ENCODE data around the gene NCKIPSD.
A peak's percentile ranks its signal among the peaks of the same experiment; 100 is the strongest.

Gene NCKIPSD

DNA sequence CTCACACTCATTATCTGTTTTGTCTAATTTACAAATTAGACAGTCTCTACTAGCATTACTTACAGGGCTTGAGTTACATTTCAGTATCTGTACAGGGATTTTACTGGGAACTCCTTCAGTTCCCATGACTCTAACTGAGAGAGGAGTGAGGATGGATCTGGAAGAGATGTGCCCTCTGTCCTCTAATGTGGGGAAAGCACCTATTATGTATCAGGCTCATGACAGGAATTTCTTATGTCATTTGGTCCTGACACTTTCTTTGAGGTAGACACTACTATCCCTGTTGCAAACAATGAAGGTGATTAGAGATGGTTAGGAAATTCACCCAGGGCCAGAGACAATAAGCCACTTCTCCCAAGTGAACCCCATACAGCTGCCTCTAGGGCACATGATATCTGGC is 10.9 kb upstream of the NCKIPSD start:
- no peak for DNase-seq (ENCODE audit: low read depth)

DNA sequence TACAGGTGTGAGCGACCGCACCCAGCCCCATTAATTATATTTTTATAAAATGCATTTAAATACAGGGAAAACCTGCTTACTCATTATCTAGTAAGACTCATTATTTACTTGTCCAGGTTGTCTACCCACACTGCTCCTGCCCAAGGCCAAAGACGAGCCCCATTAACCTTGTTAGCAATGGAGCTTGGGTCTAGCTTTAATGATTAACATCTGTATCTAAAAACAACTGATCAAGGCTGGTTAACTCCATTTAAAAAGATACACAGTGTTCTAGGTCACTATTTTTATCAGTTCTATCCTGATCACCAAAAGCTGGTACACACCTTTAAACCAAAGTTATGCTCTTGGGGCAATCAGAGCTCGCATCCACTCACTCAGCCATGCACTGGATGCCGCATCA is 10.4 kb upstream of the NCKIPSD start:
- DNase-seq (ENCODE audit: low read depth): no peak

DNA sequence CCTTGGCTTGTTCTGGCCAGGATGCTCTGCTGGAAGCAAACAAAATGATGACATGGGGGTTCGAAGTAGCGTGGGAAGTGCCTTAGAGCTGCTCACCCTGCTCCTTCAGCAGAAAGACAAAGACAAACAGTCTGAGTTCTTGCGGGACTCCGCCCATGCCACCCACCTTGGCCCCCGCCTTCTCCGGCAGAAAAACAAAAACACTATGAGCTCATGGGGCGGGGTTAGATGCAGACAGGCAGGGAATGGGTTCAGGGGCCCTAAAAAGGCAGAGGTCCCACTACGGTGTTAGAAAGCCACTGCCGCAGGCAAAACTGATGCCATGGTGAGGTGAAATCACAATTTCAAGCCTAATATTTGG is 9.7 kb upstream of the NCKIPSD start:
- DNase-seq (ENCODE audit: low read depth): no peak

DNA sequence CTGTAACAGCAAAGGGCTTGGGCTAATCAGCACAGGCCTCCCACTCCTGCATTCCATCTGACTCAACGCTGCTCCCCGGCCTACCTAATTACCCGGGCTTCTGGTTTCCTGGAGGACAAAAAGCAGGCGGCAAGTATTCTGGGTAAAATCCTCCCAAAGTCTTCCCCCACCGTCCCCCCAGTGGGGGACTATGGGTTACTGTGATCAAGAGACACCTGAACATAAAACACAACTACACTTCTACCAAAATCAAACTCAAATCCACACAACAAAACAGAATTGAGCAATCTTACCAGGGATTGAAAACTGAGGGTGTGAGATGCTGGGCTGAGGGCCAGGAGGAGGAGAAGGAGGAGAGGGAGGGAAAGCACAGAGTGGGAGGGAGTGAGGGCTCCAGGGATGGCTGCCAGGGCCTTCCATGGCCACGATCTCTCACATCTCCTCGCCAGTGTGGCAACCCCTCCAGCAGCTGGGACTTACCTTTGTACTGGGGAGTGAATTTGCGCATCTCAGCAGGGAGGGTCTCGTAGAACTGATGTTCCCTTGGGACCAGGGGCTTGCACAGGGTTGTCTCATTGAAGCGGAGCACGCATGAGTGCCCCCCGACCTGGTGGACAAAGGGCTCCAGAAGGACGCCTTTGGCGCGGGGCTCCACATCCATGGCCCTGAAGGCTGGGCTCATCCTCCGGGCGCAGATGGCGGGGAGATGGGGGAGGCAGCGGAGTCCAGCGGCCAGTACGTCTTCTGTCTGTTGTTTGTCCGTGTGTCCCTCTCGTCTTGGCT is 9.1 kb upstream of the NCKIPSD start:
- DNase-seq (ENCODE audit: low read depth): peak; percentile 79

DNA sequence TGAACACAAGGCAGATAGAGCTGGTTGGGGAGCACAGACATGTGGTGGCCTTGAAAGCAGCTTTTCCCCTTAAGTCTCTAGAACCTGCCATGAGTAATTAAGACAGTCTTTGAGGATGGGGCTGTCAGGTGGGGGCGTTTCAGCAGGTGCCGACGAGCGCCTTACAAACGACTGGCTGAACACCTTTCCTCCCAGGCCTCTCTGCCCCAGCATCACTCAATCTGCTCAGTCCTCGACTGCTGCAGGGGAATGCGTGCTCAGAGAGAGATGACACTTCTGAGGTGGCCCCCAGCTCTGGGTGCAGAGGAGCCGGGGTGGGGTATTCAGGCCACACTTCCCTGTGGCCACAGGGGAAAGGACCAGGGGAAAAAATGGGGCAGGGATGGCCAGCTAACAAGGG is 8.1 kb upstream of the NCKIPSD start:
- DNase-seq (ENCODE audit: low read depth): no peak

DNA sequence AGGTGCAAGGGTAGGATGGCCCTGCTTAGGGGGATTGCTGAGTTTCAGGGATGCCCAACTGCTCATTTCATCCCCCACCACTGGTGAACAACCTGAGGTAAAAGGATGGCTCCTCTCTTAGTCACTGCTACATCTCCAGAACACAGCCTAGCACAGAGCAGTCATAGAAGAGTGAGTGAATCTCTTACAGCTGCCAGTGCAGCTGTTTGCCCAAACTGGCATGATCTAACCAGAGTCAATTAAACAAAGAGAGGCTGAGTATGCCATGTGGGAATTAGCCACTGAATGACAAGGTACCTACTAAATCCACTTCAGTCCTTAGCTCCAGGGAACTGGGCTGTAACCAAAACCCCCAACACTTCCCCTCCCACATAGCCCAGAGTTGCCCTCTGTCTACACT is 6.8 kb upstream of the NCKIPSD start:
- no peak for DNase-seq (ENCODE audit: low read depth)

DNA sequence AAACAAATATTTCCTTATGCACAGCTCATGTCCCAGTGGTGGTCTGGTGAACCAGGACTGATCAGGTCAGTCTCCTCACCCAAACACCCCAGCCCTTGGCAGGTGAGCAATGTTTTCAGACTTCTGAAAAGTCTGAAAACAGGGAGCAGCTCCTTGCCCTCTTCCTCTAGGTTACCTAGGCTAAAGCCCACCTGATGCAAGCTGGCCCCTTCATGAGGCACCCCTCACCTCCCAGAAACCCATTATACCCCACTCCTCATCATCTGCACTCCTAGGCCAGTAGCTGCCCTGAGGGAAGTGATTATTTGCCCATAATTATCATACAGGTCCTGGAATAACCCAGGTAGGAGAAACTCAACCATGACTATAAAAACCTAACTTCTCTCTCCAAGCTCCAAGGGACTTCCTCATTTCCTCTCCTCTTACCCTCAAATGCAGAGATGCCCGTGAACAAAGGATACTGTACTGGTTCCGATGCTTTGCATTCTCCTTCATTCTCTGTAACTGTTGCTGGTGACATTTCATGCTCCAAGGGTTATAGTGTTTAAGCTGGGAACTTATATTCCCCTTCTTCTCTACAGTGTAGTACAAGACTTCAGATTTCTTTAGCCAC is 5.2 kb upstream of the NCKIPSD start:
- no peak for DNase-seq (ENCODE audit: low read depth)

DNA sequence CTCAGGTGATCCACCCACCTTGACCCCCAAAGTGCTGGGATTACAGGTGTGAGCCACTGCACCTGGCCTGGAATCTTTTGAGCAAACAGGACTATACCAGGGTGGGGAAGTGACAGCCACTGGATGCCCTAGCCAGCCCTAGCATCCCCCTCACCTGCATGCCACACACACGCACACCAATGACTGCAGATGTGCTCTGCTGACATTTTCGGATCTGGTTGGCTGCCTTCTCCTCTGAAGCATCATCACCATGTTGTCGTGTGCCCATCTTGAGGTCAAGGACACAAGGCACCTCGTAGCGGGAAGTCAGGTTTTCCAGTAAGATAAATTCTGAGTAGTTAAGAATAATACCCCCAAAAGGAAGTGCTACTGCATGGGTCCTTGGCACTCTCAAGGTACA is 3.7 kb upstream of the NCKIPSD start:
- no peak for DNase-seq (ENCODE audit: low read depth)

DNA sequence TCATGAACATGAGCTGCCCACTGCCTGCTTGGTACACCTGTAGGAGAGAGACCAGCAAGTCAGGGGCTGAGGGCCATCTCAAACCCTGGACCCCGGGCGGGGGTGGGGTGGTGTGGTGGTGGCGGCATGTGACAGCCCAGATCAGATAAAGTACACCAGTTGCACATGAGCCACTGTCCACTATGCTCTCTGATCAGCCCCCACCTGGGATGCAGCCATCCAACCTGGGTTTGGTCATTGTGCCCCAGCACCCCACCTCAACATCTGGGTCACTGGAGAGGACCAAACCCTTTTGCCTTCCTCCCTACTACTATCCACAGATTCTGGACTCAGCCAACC is 3.0 kb upstream of the NCKIPSD start:
- no peak for DNase-seq (ENCODE audit: low read depth)

DNA sequence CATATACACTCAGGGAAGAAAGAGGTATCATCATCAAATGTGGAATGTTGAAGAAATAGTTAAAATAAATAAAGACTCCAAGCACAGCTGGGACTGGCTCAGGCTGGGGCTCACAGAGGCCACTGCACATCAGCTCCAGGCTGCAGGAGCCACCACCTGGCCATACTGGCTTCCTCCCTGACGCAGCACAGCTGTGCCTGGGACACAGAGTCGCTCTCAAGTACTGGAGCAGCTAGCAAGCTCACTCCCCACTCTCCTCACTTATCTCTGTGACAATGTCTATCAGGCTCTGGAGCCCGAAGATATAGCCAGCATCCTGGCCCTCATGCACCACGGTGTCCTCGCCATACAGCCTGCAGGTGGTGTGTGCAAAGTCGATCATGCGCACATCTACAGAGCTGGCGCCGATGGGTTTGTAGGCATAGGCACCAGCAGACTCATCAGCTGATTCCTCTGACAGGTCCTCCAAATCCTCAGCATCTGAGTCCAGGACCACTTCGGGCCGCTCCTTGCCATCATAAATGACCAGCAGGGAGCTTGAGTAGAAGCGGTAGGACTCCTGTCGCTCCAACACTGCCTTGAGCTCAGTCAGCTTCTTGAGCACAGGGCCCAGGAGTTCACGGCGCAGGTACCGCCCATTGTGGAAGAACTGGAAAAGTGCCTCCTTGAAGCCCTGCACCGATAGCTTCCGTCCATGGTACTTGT is 2.5 kb upstream of the NCKIPSD start:
- DNase-seq (ENCODE audit: low read depth): no peak

DNA sequence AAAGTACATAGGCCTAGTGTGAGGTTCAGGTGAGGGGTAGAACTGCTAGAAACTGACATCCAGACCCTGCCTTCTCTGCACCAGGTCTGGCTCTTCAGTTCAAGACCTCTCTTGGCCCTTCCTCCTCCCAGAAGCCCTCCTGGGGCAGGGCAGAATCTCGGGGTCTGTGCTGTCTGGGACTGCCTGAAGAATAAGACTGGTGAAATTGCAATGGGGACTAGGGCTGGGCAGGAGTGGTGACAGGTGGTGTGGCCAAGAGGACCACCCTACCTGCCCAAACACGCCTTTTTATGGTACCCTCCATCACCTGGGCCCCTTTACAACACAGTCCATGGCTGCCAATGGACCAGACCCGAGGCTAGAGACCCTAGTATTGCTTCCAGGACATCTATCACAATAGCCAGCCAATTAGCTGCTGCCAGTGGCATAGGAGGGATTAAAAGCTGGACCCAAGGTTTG is 1.5 kb upstream of the NCKIPSD start:
- DNase-seq (ENCODE audit: low read depth): no peak

DNA sequence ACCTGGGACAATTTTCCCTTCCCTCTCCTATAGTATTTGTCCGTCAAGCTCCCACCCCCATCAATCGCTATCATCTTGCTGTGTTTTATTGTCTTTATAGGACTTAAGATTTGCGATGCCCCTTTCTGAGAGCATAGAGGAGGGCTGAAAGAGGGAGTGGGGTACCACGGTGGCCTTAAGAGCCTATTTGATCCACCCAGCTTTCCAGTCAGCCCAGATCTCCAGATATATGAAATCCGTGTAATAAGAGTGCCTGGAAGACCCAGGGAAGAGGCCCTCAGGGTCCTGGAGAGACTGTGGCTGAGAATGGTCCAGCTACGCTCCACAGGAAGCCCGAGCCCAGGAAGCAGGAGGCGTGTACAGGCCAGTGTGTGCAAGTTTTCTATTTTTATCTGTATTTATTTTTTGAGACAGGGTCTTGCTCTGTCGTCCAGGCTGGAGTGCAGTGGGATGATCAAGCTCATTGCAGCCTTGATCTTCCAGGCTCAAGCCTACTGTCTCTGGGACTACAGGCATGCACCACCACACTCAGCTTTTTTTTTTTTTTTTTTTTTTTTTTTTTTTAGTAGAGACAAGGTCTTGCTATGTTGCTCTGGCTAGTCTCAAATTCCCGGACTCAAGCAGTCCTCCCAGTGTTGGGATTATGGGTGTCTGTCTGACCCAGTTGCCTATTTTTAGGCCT is 964 bp upstream of the NCKIPSD start:
- no peak for DNase-seq (ENCODE audit: low read depth)

DNA sequence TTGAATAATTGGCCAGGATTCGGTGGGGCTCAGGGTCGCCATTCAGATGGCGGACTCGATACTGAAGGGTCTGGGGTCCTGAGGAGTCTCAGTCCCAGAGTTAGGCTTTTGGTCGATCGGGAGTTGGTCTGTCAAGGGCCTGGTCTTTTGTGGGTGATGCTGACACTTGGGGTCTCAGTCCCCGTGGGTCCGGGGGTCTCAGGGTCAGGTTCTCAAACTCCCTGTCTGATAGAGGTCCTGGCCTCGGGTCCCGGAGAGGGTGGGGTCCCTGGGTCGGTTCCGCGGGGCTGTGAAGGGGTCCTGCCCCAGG is 467 bp downstream of the NCKIPSD start:
- DNase-seq (ENCODE audit: low read depth): no peak

DNA sequence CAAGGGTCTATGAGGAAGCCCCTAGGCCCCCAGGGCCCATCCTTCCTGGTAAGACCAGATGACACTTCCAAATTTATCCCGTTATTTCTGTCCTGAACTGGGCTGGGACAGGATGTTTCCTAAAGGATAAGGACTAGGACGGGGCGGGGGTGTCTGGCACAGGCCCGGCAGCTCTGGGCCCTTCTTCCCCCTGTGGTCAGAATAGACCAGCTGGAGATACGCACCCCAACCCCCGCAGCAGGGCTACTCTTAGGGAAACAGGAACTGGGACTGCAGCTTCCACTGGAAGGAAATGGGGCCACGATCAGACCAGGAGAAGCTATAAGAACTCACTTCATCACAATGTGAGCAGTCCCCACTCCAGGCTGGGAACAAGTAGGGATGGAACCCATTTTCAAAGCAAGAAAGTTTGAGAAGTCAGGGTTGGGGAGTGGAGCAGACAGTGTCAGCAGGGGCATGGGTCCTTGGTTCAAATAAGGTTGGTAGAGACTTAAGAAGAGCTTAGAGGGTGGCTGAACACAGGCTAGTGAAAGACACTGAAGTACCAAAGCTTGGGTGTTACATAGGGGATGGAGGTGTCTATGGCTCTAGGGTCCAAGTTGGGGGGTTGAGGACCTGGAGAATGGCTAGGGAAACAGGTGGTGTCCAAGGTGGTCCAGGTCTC is 1.1 kb downstream of the NCKIPSD start:
- DNase-seq (ENCODE audit: low read depth): no peak

DNA sequence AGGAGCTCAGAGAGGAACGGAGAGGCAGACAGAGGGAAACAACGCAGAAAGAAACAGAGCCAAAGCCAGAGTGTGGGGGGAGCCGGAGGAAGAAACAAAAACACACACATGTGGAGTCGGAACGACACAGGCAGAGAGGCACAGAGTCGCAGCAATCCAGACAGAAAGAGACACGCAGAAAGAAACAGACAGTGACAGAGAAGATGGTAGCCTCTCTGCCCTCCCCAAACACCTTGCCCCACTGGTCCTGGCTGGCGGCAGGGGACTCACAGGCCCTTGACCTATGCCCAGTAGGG is 1.7 kb downstream of the NCKIPSD start:
- DNase-seq (ENCODE audit: low read depth): no peak

DNA sequence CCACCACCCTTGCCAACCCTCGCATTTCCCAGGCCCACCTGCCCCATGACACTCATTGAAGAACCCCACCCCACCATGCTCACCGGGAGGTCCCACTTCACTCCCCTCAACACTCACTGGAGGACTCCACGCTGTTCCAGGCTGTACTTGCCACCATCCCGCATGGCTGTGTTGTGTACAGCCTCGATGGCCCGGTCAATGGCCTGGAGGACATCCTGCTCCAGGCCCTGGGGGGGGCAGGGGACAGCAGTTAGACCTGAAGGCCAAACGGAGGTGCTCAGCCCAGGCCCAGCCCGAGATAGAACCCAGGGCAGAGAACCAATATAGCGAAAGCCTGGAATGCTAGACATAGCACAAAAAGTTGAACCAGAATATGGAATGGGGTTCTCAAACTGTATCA is 2.9 kb downstream of the NCKIPSD start:
- DNase-seq (ENCODE audit: low read depth): no peak

DNA sequence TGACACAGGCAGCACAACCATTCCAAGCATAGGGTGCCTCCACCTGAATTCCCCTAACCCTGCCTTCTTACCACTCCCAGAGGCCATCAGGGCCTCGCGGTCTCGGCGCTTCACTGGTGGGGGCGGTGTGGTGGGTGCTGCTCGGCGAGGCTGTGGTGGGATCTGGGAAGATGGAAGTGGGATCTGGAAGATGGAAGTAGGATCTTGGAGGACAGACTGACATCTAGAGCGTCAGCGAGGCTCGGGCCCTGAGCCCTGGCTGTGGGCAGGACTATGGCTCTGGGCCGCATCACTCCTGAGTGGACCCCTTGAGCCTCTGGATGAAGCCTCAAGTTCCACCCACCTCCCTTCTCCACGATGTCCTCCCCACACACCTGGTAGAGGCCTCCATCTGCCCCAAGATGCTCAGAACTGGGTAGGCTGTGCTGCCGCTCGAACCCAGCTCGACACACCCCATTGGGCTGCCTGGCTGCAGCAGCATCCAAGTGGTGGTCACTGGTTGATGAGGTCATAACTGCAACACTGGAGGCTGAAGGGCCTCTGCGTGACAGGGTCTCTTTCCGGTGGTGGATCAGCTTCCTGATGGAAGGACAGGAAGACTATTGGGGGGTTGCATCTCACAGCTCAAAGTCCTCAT is 3.6 kb downstream of the NCKIPSD start:
- no peak for DNase-seq (ENCODE audit: low read depth)

DNA sequence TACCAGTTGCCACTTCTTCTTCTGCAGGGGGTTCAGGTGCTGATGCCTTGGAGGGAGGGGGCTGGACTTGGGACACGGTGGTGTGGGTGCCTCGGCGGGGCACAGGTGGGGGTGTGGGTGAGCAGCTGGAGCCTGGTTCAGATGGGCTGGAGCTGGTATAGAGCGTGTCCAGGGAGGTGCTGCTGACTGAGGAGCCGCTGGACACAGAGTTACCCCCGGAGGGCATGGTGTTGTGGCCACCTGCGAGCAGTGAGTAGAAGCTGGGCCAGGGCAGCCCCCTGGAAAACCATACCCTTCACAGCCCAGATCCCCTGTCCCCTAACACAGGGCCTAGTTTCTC is 4.2 kb downstream of the NCKIPSD start:
- no peak for DNase-seq (ENCODE audit: low read depth)

DNA sequence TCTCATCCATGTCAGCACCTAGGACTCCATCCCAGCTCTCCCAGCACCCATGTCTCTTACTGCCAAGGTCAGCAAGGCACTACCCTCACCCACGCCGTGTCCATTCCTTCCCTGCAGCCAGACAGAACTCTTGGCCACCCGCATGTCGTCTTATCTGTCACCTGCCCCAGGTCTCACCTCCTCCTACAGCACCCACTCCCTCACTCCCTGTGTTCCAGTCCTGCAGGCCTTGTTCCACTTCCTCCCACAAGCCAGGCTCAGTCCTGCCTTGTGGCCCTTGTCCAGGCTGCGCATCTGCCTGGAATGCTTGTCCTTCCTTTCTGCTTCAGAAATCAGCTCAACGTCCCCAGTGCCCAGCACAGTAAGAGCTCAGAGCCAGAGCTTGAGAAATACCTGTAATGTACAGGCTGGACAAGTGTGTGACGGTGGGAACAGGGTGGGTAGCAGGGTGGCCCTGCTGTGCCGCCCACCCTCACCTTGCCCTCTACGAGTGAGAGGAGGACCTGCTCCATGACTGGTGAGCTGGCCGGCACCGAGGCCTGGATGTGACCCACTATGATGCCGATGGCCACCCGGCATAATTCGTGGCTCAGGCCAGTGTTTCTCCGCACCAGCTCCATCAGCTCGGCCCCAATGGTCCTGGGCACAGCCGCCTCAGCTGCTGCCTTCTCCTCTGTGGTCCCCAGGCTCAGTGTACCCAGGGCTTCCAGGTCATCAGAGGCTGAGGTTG is 4.7 kb downstream of the NCKIPSD start:
- no peak for DNase-seq (ENCODE audit: low read depth)

DNA sequence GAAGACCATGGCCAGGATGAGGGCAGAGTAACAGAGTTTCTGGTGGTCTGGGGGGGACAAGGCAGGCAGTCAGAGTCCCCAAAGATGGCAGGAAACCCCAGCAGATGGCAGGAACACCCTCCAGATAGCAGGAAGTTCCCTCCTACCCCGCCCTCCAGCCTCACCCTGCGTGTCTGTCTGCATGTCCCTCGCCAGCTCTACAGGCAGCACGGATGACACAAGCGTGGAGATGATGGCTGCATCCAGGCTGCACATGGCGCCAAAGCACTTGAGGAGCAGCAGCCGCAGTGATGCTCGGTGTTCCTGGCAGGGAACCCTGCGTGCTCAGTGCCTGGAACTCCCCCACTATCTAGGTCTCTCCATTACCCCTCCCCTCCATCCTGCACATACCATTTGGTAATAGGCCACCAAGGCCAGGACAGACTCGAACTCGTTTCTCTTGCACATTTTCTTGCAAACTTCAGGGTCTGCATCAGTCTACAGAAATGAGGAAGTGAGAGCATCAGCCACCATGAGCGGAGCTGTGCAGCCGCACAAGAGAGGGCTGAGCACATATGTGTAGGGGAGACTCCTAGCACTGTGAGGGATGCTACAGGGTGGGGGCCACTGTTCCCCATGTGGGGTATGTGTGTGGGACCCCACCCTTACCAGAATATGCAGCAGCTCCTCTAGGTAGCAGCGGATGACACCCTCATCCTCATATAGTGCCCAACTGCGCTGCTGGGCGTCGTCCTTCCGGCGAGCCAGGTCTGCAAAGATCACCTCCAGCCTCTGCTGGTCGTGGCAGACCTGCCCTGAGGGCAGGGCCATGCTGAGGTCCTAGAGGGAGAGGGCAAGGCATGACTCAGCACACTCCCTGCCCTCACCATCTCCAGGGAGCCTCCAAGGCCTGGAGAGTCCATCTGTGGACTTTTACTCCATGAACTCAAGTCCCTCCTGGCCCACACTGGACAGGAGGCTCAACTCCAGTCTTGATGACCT is 6.0 kb downstream of the NCKIPSD start:
- no peak for DNase-seq (ENCODE audit: low read depth)
